GM18520 (cell line): ENCODE results near the gene MYLK.

ENCODE experiments used
- ATAC-seq: cut with Tn5 transposase; IDR thresholded peaks from one replicate; pipeline ENCODE4 v1.9.1; 2021; ENCODE audit not compliant: unreplicated experiment

Gene MYLK

GRCh38 chr3:123568034-123568433 lies 316.1 kb downstream of the MYLK start:
- ATAC-seq = no peak

- no peak for ATAC-seq
Measured at GRCh38 chr3:123564056-123564455, 320.1 kb downstream of the MYLK start.

- no peak for ATAC-seq
Measured at GRCh38 chr3:123562547-123562946, 321.6 kb downstream of the MYLK start.

GRCh38 chr3:123561188-123561587 lies 322.9 kb downstream of the MYLK start:
- ATAC-seq = no peak
